ENCODE measurements around the gene CFAP57. TPM values are rescaled to one million over a fixed set of nuclear protein-coding genes. Genes with fewer than 3 reads are reported as not detected.
A peak's percentile ranks its signal among the peaks of the same experiment; 100 is the strongest.

CFAP57 gene
- total RNA-seq, 1 donor from 2014 or later = not detected

DNA sequence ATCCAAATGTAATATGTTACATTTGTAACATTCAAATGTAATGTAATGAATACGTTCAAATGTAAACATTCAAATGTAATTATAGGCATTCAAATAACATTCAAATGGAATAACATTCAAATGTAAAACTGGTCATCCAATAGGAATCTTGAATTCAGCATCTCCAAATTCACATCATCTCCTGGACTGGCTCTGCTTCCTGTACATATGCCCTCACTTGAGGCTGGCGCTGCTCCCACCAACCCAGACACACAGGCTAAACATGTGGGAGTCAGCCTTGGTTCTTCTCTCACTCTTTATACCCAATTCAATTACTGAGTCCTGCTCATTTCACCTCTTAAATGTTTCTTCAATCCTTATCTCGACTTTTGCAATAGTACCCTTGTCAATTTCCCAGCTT is 7.0 kb upstream of the CFAP57 start:
- Histone ChIP-seq H3K27me3 (ENCODE audit: control insufficient read depth, insufficient read depth, low read length) (no peaks in the 10 kb centered on the region), H3K4me3 (ENCODE audit: low read depth, low read length) (no peak overlapping the region), H3K36me3 (ENCODE audit: control insufficient read depth, insufficient read depth, low read length) (peaks cover 33% of the 10 kb centered on the region)
- FAIRE-seq (no peak), DNase-seq (ENCODE audit: low read depth) (no peak)
- TF ChIP-seq, protein P1, sequence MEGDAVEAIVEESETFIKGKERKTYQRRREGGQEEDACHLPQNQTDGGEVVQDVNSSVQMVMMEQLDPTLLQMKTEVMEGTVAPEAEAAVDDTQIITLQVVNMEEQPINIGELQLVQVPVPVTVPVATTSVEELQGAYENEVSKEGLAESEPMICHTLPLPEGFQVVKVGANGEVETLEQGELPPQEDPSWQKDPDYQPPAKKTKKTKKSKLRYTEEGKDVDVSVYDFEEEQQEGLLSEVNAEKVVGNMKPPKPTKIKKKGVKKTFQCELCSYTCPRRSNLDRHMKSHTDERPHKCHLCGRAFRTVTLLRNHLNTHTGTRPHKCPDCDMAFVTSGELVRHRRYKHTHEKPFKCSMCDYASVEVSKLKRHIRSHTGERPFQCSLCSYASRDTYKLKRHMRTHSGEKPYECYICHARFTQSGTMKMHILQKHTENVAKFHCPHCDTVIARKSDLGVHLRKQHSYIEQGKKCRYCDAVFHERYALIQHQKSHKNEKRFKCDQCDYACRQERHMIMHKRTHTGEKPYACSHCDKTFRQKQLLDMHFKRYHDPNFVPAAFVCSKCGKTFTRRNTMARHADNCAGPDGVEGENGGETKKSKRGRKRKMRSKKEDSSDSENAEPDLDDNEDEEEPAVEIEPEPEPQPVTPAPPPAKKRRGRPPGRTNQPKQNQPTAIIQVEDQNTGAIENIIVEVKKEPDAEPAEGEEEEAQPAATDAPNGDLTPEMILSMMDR (IDR thresholded peaks at IDR 0.05; ENCODE audit: insufficient read depth, low read length, severe bottlenecking) = no peak

DNA sequence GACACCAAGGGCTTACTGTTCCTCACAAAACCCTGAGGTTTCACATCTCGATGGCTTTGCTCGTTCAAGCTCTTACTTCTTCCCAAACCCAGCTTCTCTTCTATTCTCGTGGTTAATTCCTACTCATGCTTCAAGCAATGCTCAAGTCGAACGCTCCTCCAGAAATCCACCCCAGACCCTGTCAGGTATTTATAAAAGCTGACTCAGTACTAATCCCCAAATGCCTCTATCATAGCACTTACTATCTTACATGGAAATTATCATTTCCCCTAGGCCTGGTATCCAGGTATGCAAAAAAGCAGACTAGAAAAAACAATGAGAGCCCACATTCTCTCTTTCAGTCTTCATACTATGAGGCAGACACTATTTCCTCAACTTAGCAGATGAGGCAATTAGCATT is 6.4 kb upstream of the CFAP57 start:
- Histone ChIP-seq H3K4me3 (ENCODE audit: low read depth, low read length) (no peak overlapping the region), H3K36me3 (ENCODE audit: control insufficient read depth, insufficient read depth, low read length) (peaks cover 34% of the 10 kb centered on the region), H3K27me3 (ENCODE audit: control insufficient read depth, insufficient read depth, low read length) (no peaks in the 10 kb centered on the region)
- FAIRE-seq = no peak
- TF ChIP-seq, protein P1 (IDR thresholded peaks at IDR 0.05; ENCODE audit: insufficient read depth, low read length, severe bottlenecking) = no peak
- no peak for DNase-seq (ENCODE audit: low read depth)

DNA sequence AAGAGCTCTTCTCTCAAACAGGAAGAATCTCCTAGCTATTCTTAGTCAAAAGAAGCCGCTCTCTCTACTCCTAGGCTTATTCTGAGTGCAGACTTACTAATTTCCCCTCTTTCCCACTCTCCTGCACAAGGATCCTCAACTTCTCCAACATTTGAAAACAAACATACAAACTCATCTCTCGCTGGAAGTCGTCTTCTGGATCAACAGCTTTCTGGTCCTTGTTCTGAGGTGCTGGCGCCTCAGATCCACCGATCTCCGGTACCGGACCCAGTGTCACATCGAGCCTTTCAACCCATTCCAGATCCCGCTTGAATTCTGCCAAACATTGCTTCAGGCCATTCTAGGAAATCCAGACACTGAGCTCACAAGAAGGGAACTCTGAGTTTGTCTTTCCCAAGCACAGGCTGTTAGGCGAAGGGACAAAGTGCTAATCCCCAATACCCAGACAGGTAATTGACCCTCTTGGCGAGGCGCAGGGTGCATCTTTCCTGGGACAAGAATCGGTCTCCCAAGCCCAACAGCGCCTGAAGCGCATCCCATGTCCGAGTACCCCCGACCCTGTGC is 736 bp upstream of the CFAP57 start:
- Histone ChIP-seq H3K36me3 (ENCODE audit: control insufficient read depth, insufficient read depth, low read length) (peaks cover 24% of the 10 kb centered on the region), H3K4me3 (ENCODE audit: low read depth, low read length) (peak overlapping the region; percentile 87), H3K27me3 (ENCODE audit: control insufficient read depth, insufficient read depth, low read length) (no peaks in the 10 kb centered on the region)
- DNase-seq (ENCODE audit: low read depth) (no peak), FAIRE-seq (no peak)
- TF ChIP-seq, protein P1 (IDR thresholded peaks at IDR 0.05; ENCODE audit: insufficient read depth, low read length, severe bottlenecking) = no peak

DNA sequence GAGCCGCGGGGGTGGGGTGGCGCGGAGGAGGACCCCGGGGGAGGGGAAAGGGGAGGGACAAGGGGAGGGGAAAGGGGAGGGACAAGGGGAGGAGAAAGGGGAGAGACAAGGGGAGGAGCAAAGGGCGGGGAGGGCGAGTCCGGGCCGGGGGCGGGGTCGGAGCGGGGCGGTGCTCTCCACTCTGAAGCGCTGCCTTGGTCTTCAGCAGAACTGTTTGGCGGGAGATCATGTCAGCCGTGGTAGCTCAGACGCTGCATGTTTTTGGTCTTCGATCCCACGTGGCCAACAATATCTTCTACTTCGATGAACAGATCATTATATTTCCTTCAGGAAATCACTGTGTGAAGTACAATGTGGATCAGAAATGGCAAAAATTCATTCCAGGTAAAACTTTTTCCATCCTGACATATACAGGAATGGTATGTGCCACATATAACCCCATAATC is 420 bp downstream of the CFAP57 start:
- Histone ChIP-seq H3K36me3 (ENCODE audit: control insufficient read depth, insufficient read depth, low read length) (peaks cover 17% of the 10 kb centered on the region), H3K27me3 (ENCODE audit: control insufficient read depth, insufficient read depth, low read length) (peaks cover 6% of the 10 kb centered on the region), H3K4me3 (ENCODE audit: low read depth, low read length) (peak overlapping the region; percentile 87)
- DNase-seq (ENCODE audit: low read depth) (peak; percentile 51), FAIRE-seq (no peak)
- TF ChIP-seq, protein P1 (IDR thresholded peaks at IDR 0.05; ENCODE audit: insufficient read depth, low read length, severe bottlenecking) = no peak

DNA sequence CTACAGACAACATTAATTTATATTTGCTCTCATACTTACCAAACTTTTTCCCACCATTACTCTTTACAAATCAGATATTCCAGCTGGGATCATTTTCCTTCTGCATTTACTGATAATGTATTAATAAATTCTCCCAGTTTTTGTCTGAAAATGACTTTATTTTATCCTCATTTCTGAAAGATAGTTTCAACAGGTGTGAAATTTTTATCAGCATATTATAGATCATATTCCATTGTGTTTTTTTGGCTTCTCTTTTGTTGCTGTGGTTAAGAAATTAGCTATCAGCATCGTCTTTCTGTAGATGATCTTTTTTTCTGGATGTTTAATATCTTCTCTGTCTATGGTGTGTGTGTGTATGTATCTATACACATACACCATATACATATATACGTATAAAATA is 2.7 kb downstream of the CFAP57 start:
- FAIRE-seq (no peak), DNase-seq (ENCODE audit: low read depth) (no peak)
- TF ChIP-seq, protein P1 (IDR thresholded peaks at IDR 0.05; ENCODE audit: insufficient read depth, low read length, severe bottlenecking) = no peak
- no peak overlapping the region for H3K4me3 ChIP-seq (ENCODE audit: low read depth, low read length)
- H3K27me3 ChIP-seq (ENCODE audit: control insufficient read depth, insufficient read depth, low read length) = peaks cover 8% of the 10 kb centered on the region
- H3K36me3 ChIP-seq (ENCODE audit: control insufficient read depth, insufficient read depth, low read length) = peaks cover 3% of the 10 kb centered on the region

DNA sequence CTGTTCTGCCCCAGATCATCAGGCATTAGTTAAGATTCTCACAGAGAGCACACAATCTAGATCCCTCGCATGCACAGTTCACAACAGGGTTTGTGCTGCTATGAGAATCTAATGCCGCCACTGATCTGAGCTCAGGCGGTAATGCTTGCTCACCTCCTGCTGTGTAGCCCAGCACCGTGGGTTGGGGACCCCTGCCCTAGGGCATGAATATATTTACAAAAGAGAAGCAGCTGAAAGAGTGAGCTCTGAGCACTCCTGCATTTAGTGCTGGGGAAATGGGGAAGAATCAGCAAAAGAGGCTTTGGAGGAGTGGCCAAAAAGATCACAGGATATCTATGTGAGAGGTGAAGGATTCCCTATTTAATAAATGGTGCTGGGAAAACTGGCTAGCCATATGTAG is 5.6 kb downstream of the CFAP57 start:
- FAIRE-seq = no peak
- no peak for DNase-seq (ENCODE audit: low read depth)
- Histone ChIP-seq H3K27me3 (ENCODE audit: control insufficient read depth, insufficient read depth, low read length) (peaks cover 8% of the 10 kb centered on the region), H3K36me3 (ENCODE audit: control insufficient read depth, insufficient read depth, low read length) (no peaks in the 10 kb centered on the region), H3K4me3 (ENCODE audit: low read depth, low read length) (no peak overlapping the region)
- TF ChIP-seq, protein P1 (IDR thresholded peaks at IDR 0.05; ENCODE audit: insufficient read depth, low read length, severe bottlenecking) = no peak

Data from bronchial epithelial cell (primary cell).